Stimulated activated CD8-positive, alpha-beta memory T cell treated with anti-CD3 and anti-CD28 coated beads, Interleukin-15, amount 100 ng/mL, for 48 hours (primary cell): Measurements from ENCODE around the gene NBEAL2.
A peak's percentile ranks its signal among the peaks of the same experiment; 100 is the strongest.

Source experiments
- DNase-seq, 2 donors: peaks; one replicate each; pipeline ENCODE4 v3.0.0-alpha.2; 2020; ENCODE audit warnings: low read depth in 2 of 2

The NBEAL2 gene

DNA sequence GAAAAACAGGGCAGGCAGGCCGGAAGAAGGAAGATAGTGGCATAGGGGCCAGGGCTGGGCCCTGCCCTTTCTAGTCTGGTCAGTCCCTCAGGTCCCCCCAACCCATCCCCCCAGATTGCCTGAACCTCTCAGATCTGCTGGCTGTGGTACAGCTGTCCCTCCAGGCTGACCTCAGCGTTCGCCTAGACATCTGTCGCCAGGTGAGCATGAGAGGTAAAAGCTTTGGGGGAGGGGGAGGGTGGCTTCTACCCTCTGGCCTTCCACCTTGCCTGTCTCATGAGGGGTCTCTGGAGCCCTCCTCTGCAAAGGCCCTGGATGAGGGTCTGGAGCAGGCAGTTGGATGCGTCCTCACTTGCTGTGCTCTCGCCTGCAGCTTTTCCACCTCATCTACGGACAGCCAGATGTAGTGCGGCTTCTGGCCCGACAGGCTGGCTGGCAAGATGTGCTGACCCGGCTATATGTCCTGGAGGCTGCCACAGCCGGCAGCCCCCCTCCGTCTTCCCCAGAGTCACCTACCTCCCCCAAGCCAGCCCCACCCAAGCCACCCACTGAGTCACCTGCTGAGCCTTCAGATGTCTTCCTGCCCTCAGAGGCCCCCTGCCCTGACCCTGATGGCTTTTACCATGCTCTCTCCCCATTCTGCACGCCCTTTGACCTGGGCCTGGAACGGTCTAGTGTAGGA lies 20.2 kb downstream of the NBEAL2 start:
- no peak for DNase-seq

DNA sequence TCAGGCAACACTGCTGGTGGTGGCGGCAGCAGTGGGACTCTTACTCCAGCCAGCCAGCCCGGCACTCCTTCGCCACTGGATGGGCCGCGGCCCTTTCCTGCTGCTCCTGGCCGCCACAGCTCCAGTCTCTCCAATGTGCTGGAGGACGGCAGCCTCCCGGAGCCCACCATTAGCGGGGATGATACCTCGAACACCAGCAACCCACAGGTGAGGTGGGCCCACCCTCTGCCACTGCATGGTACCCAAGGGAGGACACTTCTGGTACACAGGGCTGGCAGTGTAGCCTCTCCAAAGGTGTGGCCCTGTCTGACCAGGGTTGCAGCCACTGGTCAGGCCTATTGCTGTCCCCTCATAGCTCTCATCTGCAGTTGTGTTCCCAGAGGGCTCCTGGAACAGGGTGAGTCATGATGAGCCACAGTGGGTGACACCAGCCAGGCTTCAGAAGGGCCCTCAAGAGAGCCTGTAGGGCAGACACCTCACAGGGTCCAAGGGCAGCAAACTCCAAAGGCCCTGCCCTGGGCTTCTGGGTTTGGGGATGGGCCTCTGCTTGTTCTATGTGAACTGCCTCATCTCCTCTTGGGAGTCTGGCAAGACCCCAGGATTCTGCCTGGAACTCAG lies 20.8 kb downstream of the NBEAL2 start:
- no peak for DNase-seq

DNA sequence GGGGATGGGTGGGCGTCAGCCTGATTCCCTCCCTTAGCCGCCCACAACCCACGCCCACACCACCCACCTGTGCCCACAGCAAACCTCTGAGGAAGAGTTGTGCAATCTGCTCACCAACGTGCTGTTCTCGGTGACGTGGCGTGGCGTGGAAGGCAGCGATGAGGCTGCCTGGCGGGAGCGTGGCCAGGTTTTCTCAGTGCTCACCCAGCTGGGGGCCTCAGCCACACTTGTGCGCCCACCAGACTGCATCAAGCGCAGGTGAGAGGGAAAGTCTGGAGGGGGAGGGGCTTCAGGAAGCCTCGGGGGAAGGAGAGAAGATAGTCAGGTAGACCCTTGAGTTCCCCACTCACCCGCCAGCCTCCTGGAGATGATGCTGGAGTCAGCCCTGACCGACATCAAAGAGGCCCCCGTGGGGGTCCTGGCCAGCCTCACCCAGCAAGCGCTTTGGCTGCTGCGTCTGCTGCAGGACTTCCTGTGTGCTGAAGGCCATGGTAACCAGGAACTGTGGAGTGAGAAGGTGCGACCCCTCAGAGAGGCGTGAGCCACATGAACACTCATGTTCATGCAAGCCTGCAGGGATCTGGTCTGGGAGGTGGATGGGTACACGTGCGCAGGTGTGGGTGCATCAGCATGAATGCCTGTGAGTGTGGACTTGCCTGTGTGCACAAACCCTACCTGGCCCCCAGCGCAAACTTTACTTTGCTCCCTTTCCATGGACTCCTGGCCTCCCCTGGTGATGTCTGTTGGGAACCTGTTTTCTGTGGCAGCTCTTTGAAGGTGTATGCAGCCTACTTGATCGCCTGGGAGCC lies 21.7 kb downstream of the NBEAL2 start:
- no peak for DNase-seq

DNA sequence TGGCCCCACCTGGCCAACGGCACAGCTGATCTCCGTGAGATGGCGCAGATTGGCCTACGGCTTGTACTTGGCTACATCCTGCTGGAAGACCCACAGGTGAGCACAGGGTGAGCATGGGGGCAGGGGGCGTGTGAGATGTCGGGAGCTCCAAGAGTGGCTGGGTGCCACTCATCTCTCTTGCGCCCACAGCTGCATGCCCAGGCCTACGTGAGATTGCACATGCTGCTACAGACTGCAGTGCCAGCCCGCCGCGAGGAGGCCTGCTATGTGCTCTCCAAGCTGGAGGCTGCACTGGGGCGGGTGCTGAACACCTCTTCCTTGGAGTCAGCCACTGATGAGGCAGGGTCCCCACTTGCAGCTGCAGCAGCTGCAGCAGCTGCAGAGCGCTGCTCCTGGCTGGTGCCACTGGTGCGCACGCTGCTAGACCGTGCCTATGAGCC lies 22.3 kb downstream of the NBEAL2 start:
- DNase-seq: no peak

DNA sequence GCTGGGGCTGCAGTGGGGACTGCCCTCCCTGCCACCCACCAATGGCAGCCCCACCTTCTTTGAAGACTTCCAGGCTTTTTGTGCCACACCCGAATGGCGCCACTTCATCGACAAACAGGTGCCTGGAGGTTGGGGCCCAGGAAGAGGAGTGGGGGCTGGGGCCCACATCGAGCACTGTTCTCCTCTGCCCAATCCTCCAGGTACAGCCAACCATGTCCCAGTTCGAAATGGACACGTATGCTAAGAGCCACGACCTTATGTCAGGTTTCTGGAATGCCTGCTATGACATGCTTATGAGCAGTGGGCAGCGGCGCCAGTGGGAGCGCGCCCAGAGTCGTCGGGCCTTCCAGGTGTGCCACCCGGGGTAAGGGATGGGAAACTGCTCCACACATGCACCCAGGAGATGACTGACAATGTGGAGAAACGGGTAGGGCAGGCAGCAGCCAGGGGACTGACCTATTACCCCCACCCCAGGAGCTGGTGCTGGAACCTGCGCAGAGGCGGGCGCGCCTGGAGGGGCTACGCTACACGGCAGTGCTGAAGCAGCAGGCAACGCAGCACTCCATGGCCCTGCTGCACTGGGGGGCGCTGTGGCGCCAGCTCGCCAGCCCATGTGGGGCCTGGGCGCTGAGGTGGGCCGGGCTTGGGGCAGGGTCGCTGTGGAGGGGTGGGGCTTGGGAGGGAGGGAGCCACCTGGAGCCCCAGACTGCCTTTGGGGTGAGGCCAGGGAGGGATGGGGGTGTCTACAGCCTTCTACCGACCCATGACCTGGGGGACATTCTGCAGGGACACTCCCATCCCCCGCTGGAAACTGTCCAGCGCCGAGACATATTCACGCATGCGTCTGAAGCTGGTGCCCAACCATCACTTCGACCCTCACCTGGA lies 22.9 kb downstream of the NBEAL2 start:
- no peak for DNase-seq

DNA sequence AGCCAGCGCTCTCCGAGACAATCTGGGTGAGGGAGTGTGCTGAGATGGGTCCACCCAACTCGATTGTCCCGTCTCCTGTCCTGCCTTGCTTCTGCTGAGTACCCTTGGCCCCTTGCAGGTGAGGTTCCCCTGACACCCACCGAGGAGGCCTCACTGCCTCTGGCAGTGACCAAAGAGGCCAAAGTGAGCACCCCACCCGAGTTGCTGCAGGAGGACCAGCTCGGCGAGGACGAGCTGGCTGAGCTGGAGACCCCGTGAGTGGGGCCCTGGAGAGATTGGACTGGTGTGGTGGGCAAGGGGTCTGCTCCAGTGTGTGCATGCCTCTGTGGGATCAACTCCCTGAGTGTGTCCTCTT lies 23.6 kb downstream of the NBEAL2 start:
- no peak for DNase-seq

DNA sequence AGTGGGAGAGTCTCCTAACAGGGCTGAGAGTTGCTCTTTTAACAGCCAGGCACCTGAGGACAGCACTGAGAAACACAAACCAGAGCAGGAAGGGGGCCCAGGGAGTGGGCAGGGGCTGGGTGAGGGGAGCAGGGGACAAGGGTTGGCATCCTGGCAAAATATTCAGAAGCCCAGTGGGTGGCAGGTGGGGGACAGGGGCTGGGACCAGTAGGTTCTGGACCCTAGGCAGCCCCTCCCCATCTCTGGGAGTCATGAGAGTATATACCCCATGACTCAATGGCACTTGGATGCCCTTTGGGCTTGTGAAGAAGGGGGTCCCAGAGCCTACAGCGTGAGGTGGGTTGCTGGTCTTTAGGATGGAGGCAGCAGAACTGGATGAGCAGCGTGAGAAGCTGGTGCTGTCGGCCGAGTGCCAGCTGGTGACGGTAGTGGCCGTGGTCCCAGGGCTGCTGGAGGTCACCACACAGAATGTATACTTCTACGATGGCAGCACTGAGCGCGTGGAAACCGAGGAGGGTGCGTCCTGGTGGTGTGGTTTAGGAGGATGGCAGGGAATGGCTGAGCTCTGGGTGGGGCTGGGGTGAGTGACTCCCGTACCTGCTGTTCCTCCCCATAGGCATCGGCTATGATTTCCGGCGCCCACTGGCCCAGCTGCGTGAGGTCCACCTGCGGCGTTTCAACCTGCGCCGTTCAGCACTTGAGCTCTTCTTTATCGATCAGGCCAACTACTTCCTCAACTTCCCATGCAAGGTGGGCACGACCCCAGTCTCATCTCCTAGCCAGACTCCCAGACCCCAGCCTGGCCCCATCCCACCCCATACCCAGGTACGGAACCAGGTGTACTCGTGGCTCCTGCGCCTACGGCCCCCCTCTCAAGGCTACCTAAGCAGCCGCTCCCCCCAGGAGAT lies 24.2 kb downstream of the NBEAL2 start:
- no peak for DNase-seq

DNA sequence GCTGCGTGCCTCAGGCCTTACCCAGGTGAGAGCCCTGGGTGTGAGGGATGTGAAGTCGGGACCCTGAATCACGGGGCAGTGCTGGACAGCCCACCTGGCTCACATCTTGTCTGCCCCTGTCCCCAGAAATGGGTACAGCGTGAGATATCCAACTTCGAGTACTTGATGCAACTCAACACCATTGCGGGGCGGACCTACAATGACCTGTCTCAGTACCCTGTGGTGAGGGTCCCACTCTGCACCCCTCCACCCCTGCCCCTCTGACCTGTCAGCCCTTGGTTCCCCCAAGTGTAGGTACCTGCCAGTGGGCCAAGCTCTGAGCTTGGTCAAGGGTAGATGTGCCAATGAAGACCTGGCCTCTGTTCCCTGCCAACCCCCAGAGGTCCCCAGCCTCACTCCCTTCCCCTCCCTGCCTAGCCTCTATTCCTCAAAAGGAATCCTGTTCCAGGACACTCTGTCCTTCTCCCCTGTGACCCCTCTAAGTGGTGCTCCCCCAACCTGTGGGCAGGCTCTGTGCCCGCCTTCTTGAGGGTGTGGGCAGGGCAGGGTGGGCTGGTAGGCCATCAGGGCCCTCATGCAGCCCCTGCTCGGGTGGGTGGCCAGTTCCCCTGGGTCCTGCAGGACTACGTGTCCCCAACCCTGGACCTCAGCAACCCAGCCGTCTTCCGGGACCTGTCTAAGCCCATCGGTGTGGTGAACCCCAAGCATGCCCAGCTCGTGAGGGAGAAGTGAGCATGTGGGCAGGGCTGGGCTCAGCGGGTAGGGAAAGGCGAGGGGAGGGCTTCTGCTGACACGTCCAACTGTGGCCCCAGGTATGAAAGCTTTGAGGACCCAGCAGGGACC lies 25.1 kb downstream of the NBEAL2 start:
- DNase-seq: no peak

DNA sequence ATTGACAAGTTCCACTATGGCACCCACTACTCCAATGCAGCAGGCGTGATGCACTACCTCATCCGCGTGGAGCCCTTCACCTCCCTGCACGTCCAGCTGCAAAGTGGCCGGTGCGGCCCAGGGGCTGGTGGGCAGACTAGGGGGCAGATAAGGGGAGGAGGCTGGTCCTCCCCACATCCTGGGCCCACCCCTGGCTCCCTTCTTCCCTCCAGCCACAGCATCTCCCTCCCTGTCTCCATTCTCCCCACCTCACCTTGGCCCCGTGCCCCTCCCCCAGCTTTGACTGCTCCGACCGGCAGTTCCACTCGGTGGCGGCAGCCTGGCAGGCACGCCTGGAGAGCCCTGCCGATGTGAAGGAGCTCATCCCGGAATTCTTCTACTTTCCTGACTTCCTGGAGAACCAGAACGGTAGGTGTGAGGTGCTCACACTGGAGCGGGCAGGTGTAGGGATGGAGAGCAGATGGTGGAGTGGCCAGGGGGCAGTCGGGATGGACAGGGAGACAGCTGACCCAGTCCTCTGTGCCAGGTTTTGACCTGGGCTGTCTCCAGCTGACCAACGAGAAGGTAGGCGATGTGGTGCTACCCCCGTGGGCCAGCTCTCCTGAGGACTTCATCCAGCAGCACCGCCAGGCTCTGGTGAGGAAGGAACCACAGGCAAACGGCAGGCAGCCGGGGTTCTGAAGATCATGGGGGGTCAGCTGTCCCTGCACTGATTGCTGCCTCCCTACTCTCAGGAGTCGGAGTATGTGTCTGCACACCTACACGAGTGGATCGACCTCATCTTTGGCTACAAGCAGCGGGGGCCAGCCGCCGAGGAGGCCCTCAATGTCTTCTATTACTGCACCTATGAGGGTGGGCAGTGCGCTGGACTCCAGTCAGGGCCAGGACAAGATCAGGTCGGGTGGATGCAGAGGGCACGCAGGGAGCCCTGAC lies 26.0 kb downstream of the NBEAL2 start:
- DNase-seq: no peak

DNA sequence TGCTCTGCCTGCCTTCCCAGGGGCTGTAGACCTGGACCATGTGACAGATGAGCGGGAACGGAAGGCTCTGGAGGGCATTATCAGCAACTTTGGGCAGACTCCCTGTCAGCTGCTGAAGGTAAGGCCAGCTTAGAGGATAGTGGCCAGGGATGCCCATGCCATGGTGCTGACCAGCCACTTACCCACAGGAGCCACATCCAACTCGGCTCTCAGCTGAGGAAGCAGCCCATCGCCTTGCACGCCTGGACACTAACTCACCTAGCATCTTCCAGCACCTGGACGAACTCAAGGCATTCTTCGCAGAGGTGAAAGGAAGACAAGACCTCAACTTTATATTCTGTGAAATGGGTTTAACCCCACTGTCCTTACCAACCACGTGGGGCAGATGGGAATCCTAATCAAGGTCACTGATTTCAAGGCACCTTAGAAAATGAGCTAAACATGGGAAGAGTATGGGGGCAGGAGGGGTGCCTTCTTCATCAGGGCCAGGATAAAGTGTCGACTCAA lies 26.7 kb downstream of the NBEAL2 start:
- no peak for DNase-seq

DNA sequence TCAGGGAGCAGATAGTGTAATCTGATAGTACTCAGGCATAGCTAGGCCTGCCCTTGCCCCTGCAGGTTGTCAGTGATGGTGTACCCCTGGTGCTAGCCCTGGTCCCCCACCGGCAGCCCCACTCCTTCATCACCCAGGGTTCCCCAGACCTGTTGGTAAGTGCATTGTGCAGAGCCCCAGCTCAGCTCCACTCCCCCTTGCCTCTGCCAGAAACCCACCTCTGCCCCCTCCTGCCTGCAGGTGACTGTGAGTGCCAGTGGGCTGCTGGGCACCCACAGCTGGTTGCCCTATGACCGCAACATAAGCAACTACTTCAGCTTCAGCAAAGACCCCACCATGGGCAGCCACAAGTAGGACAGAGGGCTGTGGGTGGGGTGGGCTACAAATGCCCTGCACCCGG lies 27.5 kb downstream of the NBEAL2 start:
- DNase-seq: no peak

DNA sequence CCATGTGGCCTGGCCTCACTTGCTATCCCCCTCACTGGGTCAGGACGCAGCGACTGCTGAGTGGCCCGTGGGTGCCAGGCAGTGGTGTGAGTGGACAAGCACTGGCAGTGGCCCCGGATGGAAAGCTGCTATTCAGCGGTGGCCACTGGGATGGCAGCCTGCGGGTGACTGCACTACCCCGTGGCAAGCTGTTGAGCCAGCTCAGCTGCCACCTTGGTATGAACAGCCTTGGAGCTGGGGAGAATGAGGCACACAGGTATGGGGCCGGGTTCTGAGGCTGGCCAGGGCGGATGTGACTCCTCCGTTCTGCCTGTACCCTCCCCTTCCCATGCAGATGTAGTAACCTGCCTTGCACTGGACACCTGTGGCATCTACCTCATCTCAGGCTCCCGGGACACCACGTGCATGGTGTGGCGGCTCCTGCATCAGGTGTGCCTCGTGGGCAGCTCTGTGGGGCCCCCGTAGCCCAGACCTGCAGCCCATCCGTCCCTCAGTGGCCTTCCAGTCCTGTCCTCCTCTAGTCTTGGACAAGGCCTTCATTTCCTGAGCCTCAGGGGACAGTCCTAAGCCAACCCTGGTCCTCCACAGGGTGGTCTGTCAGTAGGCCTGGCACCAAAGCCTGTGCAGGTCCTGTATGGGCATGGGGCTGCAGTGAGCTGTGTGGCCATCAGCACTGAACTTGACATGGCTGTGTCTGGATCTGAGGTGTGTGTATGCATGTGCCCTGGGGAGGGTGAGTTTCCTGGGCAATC lies 28.2 kb downstream of the NBEAL2 start:
- DNase-seq: no peak

DNA sequence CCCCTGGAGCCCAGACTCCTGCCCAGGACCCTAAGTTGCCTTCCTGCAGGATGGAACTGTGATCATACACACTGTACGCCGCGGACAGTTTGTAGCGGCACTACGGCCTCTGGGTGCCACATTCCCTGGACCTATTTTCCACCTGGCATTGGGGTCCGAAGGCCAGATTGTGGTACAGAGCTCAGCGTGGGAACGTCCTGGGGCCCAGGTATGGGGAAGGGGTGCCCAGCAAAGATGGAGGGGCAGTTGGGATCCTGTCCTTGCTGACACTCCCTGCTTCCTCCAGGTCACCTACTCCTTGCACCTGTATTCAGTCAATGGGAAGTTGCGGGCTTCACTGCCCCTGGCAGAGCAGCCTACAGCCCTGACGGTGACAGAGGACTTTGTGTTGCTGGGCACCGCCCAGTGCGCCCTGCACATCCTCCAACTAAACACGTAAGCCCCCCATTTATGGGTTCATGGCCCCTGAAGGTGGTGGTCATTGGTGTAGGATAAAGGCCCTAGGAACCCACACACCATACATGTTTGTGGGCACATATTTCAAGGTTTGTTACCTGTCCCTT lies 28.8 kb downstream of the NBEAL2 start:
- no peak for DNase-seq

DNA sequence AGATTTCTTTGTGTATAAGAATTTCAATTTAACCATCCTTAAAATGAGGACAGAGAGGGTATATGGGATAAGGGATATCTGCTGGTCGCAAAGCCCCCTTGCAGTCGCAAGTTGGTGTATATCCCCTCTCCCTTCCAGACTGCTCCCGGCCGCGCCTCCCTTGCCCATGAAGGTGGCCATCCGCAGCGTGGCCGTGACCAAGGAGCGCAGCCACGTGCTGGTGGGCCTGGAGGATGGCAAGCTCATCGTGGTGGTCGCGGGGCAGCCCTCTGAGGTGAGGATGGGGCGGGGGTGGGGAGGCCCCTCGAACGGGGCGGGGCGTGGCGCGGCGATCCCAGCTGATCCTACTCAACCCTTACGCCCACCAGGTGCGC lies 29.4 kb downstream of the NBEAL2 start:
- DNase-seq: no peak

DNA sequence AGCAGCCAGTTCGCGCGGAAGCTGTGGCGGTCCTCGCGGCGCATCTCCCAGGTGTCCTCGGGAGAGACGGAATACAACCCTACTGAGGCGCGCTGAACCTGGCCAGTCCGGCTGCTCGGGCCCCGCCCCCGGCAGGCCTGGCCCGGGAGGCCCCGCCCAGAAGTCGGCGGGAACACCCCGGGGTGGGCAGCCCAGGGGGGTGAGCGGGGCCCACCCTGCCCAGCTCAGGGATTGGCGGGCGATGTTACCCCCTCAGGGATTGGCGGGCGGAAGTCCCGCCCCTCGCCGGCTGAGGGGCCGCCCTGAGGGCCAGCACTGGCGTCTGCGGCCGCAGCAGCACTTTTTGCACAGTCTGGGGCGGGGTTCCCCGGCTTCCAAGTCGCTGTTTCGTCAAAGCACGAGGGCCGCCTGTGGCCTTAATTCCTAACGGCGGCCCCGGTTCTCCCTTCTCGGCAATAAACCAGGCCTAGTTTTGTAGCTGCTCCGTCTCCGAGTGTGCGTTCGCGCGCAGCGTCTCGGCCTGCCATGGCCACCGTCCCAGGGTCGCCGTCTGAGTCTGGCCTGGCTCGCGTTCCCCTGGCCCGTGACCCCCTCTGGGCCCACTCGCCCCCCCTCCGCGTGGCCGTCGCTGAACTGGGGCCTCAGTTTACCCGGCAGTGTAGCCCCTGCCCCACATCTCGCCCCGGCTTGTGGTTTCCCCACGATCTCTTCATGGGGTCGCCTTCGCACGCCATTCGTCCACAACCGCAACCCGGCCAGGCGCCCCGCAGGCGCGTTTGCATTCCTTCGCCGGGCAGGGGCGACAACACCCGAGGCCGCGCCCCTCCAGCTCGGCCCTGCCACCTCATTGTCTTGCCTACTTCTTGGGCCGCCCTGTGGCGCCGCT lies 30.0 kb downstream of the NBEAL2 start:
- peak; percentile 81 to 84 for DNase-seq

DNA sequence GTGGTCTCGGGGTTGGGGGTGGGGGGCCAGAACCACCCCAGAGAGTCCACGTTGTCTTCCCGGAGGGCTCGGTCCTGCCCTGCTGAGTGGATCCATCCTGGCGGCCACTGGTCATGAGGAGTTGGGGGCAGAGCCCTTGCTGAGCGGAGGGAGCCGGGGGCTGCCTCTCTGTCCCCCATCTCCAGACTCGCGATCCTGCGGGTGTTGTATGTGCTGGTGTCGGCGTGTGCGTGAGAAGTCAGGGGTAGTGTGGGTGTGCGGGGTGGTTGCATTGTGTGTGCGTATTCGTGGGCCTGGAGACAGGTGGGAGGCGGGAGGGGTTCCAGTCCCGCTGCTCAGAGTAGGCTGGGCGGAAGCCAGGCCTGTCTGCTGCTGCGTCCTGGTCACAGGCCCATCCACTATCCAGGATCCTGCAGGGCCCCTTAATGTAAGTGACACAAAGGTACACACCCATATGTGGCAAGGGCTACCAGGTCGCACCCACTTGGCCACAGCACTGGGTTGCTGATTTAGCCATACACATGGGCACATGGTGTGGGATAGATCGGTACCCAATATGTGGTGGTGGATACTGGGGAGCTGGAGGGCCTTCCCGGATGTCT lies 30.7 kb downstream of the NBEAL2 start:
- no peak for DNase-seq
